ENCODE data around the gene CORO2A. TPM values are rescaled to one million over a fixed set of nuclear protein-coding genes. Genes with fewer than 3 reads are reported as not detected.

CORO2A gene
- total and polyA plus RNA-seq, 8 donors, result 0.20 to 1.3 (median 0.60) TPM

DNA sequence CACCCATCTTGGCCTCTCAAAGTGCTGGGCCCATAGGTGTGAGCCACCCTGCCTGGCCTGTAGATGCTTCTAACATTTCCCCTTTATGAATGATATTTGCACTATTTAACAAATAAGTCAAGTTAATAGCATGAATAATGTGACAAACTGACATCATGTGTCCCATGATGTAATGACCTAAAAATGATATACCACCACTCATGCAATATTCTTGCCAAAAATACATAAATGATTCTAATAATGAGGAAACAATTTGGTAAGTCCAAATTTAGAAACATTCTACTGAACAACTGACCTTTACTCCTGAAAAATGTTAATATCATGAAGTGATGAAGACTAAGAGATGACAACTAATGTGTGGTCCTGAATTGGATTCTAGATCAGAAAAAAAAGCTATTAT lies 39.9 kb downstream of the CORO2A start:
- FAIRE-seq, result no peak
- DNase-seq, result no peak
- TF ChIP-seq, protein P1, sequence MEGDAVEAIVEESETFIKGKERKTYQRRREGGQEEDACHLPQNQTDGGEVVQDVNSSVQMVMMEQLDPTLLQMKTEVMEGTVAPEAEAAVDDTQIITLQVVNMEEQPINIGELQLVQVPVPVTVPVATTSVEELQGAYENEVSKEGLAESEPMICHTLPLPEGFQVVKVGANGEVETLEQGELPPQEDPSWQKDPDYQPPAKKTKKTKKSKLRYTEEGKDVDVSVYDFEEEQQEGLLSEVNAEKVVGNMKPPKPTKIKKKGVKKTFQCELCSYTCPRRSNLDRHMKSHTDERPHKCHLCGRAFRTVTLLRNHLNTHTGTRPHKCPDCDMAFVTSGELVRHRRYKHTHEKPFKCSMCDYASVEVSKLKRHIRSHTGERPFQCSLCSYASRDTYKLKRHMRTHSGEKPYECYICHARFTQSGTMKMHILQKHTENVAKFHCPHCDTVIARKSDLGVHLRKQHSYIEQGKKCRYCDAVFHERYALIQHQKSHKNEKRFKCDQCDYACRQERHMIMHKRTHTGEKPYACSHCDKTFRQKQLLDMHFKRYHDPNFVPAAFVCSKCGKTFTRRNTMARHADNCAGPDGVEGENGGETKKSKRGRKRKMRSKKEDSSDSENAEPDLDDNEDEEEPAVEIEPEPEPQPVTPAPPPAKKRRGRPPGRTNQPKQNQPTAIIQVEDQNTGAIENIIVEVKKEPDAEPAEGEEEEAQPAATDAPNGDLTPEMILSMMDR (IDR thresholded peaks at IDR 0.05), result no peak
- Histone ChIP-seq H3K36me3 (no peaks in the 10 kb centered on the region), H3K9me3 (no peaks in the 10 kb centered on the region), H3K27me3 (no peaks in the 10 kb centered on the region), H3K4me3 (no peak overlapping the region), H3K27ac (no peak overlapping the region), H3K4me1 (no peaks in the 10 kb centered on the region)
- intact Hi-C loops (cut with DNase I), result no loop called here
- ATAC-seq, result no peak

DNA sequence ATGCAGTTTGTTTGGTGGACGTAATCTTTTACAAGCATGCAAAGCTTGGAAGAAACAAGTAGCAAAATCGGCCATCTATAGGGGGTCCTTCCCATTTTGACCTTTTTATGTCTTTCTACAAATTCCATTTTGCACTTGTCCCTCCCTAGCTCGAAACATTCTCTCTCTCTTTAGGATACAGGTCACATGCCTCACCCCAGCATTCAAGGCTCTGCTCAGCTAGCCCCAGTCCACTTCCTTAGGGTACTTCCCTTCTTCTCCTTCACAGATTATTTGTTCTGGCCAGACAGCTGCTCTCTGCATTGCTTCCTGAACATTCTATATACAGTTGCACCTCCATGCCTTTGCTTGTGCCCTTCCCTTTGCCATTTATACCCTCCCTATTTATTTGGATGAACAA lies 41.7 kb downstream of the CORO2A start:
- Histone ChIP-seq H3K4me3 (no peak overlapping the region), H3K27me3 (no peaks in the 10 kb centered on the region), H3K4me1 (peaks cover under 1 to 5% (median 3%) of the 10 kb centered on the region in 3 donors), H3K36me3 (no peaks in the 10 kb centered on the region), H3K9me3 (no peaks in the 10 kb centered on the region), H3K27ac (no peak overlapping the region)
- FAIRE-seq (no peak), ATAC-seq (peak in 1 of 4 donors; percentile 33), DNase-seq (no peak)
- WGBS, 2 donors, result 63 to 75% methylated on average over 3 of the region's 3 CpGs
- TF ChIP-seq, protein P1 (IDR thresholded peaks at IDR 0.05), result no peak
- intact Hi-C loops (cut with DNase I), result no loop called here

DNA sequence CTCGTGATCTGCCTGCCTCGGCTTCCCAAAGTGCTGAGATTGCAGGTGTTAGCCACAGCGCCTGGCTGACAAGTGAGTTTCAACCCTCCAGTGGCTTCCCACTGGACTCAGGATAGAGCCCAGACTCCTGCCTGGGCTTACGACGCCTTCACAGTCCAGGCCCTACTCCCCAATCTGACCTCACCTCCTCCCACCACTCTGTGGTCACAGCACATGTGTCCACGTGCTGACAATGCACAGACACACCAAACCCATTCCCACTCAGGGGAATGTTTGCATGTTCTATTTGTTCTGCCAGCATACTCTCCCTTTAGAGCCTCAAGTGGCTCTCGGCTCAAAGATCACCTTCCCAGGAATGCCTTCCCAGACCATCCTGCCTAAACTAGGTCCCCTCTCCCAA lies 42.3 kb downstream of the CORO2A start:
- no peak overlapping the region for H3K27ac ChIP-seq
- peaks cover 4 to 6% (median 4%) of the 10 kb centered on the region in 3 donors for H3K4me1 ChIP-seq
- TF ChIP-seq, protein P1 (IDR thresholded peaks at IDR 0.05), result no peak
- ATAC-seq, result no peak
- WGBS, 2 donors, result 75 to 82% methylated on average over 7 of the region's 7 CpGs
- H3K4me3 ChIP-seq, result no peak overlapping the region
- no peak for DNase-seq
- FAIRE-seq, result no peak
- no peaks in the 10 kb centered on the region for H3K9me3 ChIP-seq
- H3K27me3 ChIP-seq, result no peaks in the 10 kb centered on the region
- no peaks in the 10 kb centered on the region for H3K36me3 ChIP-seq
- intact Hi-C loops (cut with DNase I), result no loop called here

DNA sequence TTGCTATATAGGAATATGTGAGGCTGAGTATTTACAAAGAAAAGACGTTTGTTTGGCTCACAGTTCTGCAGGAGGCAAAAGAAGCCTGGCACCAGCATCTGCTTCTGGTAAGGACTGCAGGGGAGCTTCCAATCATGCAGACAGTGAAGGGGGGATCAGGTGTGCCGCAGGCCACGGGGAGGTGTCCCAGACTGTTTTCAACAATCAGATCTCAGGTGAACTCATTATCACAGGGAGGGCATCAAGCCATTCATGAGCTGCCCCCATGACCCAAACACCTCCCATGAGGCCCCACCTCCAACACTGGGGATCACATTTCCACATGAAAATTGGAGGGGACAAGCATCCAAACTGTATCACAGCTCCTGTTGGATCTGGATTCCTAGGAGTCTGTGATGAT lies 43.0 kb downstream of the CORO2A start:
- WGBS, 2 donors, result 56 to 73% methylated on average over 3 of the region's 3 CpGs
- ATAC-seq (no peak), FAIRE-seq (no peak), DNase-seq (no peak)
- Histone ChIP-seq H3K9me3 (no peaks in the 10 kb centered on the region), H3K4me1 (peaks cover 4 to 6% (median 4%) of the 10 kb centered on the region in 3 donors), H3K36me3 (no peaks in the 10 kb centered on the region), H3K4me3 (no peak overlapping the region), H3K27me3 (no peaks in the 10 kb centered on the region), H3K27ac (no peak overlapping the region)
- intact Hi-C loops (cut with DNase I), result no loop called here
- TF ChIP-seq, protein P1 (IDR thresholded peaks at IDR 0.05), result no peak

DNA sequence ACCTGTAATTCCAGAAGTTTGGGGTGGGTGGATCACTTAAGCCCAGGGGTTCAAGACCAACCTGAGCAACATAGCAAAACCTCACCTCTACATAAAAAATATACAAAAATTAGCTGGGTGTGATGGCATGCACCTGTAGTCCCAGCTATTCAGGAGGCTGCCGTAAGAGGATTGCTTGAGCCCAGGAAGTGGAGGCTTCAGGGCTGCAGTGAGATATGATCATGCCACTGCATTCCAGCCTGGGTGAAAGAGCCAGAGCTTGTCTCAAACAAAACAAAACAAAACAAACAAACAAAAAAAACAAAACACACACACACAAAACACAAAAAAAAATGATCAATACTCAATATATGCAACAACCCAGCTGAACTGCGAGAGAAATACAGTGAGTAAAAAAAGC lies 44.0 kb downstream of the CORO2A start:
- intact Hi-C loops (cut with DNase I), result no loop called here
- Histone ChIP-seq H3K27ac (no peak overlapping the region), H3K36me3 (no peaks in the 10 kb centered on the region), H3K4me3 (no peak overlapping the region), H3K4me1 (peaks cover 4 to 6% (median 4%) of the 10 kb centered on the region in 3 donors), H3K27me3 (no peaks in the 10 kb centered on the region), H3K9me3 (no peaks in the 10 kb centered on the region)
- WGBS, 2 donors, result 79 to 80% methylated on average over 2 of the region's 2 CpGs
- DNase-seq (no peak), FAIRE-seq (no peak), ATAC-seq (no peak)
- TF ChIP-seq, protein P1 (IDR thresholded peaks at IDR 0.05), result no peak
